ENCODE data around the gene MBOAT2. TPM values are rescaled to one million over a fixed set of nuclear protein-coding genes. Genes with fewer than 3 reads are reported as not detected.
"Not testable (repeated sequence)": the region's sequence is repeated elsewhere in the genome, so short reads cannot be mapped to it uniquely, and the experiment has no call there.

Gene MBOAT2
- total RNA-seq, result 10 to 100 TPM; 12.5 to 33.0 (median 20.7) TPM

DNA sequence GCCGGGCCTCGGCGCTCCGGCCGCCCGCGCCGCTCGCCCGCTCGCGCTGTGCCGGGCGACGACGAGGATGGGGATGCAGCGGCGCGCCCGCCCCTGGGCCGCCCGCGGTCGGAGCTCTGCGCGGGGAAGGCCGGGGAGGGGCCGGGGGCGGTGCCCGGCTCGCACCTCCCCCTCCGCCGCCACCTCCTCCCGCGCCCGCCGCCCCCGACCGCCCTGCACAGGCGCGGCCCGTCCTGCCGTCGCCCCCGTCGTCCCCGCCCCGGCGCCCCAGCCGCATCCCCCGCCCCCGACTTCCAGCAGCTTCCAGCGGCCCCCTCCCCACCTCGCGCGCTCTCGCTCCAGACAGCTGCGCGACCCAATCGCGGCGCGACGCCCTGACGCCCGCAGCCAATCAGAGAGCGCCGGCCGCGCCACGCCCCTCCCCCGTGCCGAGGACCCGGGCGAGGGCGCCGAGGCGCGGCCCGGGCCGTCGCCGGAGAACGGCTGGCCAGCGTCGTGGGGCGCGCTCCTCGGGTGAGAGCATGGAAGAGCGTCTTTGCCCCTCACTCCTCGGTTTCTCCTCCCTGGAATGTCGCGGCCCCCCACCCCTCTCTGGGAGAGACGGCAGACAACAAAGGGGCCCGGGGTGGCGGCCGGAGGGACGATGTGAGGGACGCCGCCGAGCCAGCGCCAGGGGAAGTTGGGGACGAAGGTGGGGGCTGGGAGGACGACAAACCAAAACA lies at the start of gene MBOAT2:
MBOAT2 (minus strand) TSS at position 69 of the 722 bp plus-strand sequence. CDS start 70 bp downstream, outside the sequence.
- peak; percentile 63 to 93 (median 90) for DNase-seq
- no peaks in the 10 kb centered on the region for H3K36me3 ChIP-seq
- peak within 1 kb of the TSS; percentile 69 to 80 (median 73) for H3K27ac ChIP-seq
- H3K9me3 ChIP-seq, result no peaks in the 10 kb centered on the region
- peak within 1 kb of the TSS; percentile 58 to 87 (median 72) for H3K4me3 ChIP-seq
- H3K4me1 ChIP-seq, result peaks cover 0 to 10% (median 4%) of the 10 kb centered on the region in 4 donors
- TF ChIP-seq POLR2A (IDR thresholded peaks at IDR 0.05) (peak; percentile 39 to 62), CTCF (IDR thresholded peaks at IDR 0.05) (no peak)
- no peaks in the 10 kb centered on the region for H3K27me3 ChIP-seq

DNA sequence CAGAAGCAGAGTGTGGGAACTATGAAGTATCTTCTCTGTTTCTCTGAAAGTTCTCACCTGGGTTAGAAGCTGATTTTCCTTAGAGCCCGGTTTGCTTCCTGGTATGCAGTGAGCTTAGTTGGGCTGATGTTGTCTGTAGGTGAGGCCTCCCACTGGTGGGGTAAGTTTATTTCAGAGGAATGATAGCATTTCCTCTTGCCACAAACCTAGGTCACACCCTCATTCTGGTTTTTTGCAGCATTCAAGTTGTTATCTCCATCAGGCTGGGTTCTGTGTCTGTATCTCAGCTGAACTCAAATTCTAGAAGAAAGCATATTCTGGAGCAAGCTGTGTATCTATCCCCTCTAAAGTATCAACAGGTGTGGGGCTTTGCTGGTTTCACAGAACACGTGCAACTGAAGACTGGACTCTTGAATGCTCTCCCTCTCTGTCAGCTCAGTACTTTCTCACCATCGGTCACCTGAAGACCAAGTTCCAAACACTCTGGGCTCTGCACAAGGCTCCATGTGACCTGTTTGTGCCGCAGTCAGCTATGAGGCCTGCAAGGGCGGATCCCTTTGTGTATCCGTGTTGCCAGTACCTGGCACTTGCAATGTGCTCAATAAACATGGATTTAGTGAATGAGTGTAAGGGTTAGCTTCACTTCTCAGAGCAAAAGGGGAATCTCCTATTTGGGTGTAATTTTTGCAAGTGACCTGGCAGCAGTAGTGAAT lies 49.5 kb upstream of the MBOAT2 start:
- no peak for DNase-seq
- TF ChIP-seq CTCF (IDR thresholded peaks at IDR 0.05), result no peak
- no peak for TF ChIP-seq POLR2A (IDR thresholded peaks at IDR 0.05)
- Histone ChIP-seq H3K27ac (no peak overlapping the region), H3K9me3 (no peaks in the 10 kb centered on the region), H3K4me1 (no peaks in the 10 kb centered on the region), H3K4me3 (no peak overlapping the region), H3K36me3 (no peaks in the 10 kb centered on the region), H3K27me3 (no peaks in the 10 kb centered on the region)

DNA sequence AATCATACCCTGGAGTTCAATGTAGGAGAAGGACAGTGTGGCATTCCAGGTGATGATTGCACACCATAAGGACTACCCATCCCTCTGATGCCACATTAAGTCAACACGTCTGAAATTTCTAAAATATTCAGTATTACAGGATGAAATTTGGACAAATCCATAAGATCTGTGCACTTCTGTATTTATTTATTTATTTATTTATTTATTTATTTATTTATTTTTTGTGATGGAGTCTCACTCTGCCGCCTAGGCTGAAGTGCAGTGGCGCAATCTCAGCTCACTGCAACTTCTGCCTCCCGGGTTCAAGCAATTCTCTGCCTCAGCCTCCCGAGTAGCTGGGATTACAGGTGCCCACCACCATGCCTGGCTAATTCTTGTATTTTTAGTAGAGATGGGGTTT lies 48.0 kb upstream of the MBOAT2 start:
- not testable (repeated sequence) for H3K4me3 ChIP-seq, H3K4me1 ChIP-seq, H3K27ac ChIP-seq, DNase-seq, H3K27me3 ChIP-seq, H3K36me3 ChIP-seq, H3K9me3 ChIP-seq

DNA sequence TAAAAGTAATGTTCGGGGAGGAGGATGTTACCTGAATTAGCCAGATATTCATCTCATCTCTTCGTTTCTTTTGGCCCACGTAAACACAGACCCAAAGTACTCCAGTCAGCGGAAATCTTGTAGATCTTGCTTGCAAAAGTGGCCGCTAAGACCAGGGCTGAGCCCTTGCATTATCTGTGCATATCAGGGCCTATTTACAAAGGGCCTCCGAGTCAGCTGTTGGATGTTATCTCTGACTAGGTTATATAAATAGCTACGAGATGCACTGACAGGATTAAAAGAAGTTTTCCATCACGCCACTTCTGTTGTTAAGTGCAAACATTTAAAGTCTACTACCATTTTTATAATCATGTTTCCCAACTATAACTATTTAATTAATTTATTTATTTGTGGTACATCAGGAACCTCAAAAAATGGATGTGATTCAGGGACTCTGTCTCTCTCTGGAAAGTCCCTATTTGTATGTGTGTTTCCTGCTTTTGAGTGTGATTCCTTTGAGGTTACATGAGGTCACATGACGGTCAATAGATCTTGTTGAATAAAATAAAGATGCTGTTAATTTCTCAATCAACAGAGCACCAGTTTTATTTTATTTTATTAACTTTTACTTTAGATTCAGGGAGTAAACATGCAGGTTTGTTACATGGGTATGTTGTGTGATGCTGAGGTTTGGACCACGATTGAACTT lies 46.8 kb upstream of the MBOAT2 start:
- no peak for DNase-seq
- no peak for TF ChIP-seq CTCF (IDR thresholded peaks at IDR 0.05)
- Histone ChIP-seq H3K9me3 (no peaks in the 10 kb centered on the region), H3K4me1 (no peaks in the 10 kb centered on the region), H3K27ac (no peak overlapping the region), H3K27me3 (no peaks in the 10 kb centered on the region), H3K36me3 (no peaks in the 10 kb centered on the region), H3K4me3 (no peak overlapping the region)

DNA sequence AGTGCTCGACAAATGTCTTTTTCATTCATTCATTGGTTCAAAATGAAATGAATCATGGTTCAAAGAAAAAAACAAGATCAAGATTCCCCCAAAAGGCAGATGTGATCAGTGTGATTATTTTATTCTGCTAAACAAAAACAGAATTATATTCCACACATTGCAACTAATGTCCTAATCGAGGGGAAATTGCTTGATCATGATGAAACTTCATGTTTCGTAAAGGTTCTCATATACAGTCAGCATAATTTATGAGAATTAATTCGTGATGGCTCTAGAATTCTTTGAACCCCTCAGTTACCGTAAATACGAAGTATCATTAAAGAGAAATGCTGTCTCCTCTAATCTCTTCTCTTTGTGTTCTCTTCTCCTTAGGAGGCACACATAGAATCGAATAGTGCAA lies 42.1 kb upstream of the MBOAT2 start:
- Histone ChIP-seq H3K27me3 (no peaks in the 10 kb centered on the region), H3K4me1 (no peaks in the 10 kb centered on the region), H3K36me3 (no peaks in the 10 kb centered on the region), H3K4me3 (no peak overlapping the region), H3K9me3 (no peaks in the 10 kb centered on the region), H3K27ac (no peak overlapping the region)
- no peak for DNase-seq
- TF ChIP-seq POLR2A (IDR thresholded peaks at IDR 0.05) (no peak), CTCF (IDR thresholded peaks at IDR 0.05) (no peak)

GRCh38 chr2:9043491-9043890 lies 40.0 kb upstream of the MBOAT2 start:
- H3K27ac ChIP-seq, H3K4me3 ChIP-seq, DNase-seq, H3K4me1 ChIP-seq, H3K27me3 ChIP-seq, H3K9me3 ChIP-seq, H3K36me3 ChIP-seq: not testable (repeated sequence)
